H9 (cell line): ENCODE results near the gene NHLH1. TPM values are rescaled to one million over a fixed set of nuclear protein-coding genes. Genes with fewer than 3 reads are reported as not detected.

Experiments
- DNase-seq: peaks from one replicate; pipeline ENCODE4 v3.0.0-alpha.2; 2017
- H2AFZ ChIP-seq: one replicate; pipeline ENCODE4 v1.6.1; 2013; ENCODE audit warnings: mild to moderate bottlenecking, low read length, control low read depth, moderate library complexity
- H2AK5ac ChIP-seq: 2 replicates; pipeline ENCODE4 v1.6.1; 2013; ENCODE audit warnings: low read length, control low read depth, mixed read lengths; ENCODE audit not compliant: insufficient read length
- H2BK120ac ChIP-seq: one replicate; pipeline ENCODE4 v1.6.1; 2013; ENCODE audit warnings: low read depth, mild to moderate bottlenecking, low read length, control low read depth, inconsistent platforms; ENCODE audit not compliant: poor library complexity, severe bottlenecking
- H2BK12ac ChIP-seq: 2 replicates; pipeline ENCODE4 v1.6.1; 2013; ENCODE audit warnings: low read length, control low read depth, mixed read lengths, low read depth; ENCODE audit not compliant: insufficient read length
- H2BK15ac ChIP-seq: 2 replicates; pipeline ENCODE4 v1.6.1; 2013; ENCODE audit warnings: low read depth, low read length, control low read depth
- H2BK20ac ChIP-seq: one replicate; pipeline ENCODE4 v1.6.1; 2013; ENCODE audit warnings: low read depth, mild to moderate bottlenecking, low read length, control low read depth, inconsistent platforms; ENCODE audit not compliant: poor library complexity, severe bottlenecking
- H2BK5ac ChIP-seq: 2 replicates; pipeline ENCODE4 v1.6.1; 2013; ENCODE audit warnings: low read length, control low read depth, mixed read lengths; ENCODE audit not compliant: insufficient read length
- H3K14ac ChIP-seq: 2 replicates; pipeline ENCODE4 v1.6.1; 2013; ENCODE audit warnings: low read length, control low read depth; ENCODE audit not compliant: insufficient read depth
- H3K18ac ChIP-seq: 2 replicates; pipeline ENCODE4 v1.6.1; 2013; ENCODE audit warnings: low read depth, mild to moderate bottlenecking, mixed read lengths, low read length, control low read depth; ENCODE audit not compliant: insufficient read length
- H3K23ac ChIP-seq: 2 replicates; pipeline ENCODE4 v1.6.1; 2013; ENCODE audit warnings: low read length, control low read depth, mixed read lengths, low read depth; ENCODE audit not compliant: insufficient read length
- H3K23me2 ChIP-seq: 2 replicates; pipeline ENCODE4 v1.6.1; 2013; ENCODE audit warnings: low read depth, mild to moderate bottlenecking, mixed read lengths, low read length, control low read depth; ENCODE audit not compliant: insufficient read length, poor library complexity, severe bottlenecking
- H3K27ac ChIP-seq: 2 replicates; pipeline ENCODE4 v1.5.1; 2013; ENCODE audit warnings: low read length, control low read depth, mixed read lengths, low read depth; ENCODE audit not compliant: insufficient read length
- H3K27me3 ChIP-seq: 2 replicates; pipeline ENCODE4 v1.6.1; 2013; ENCODE audit warnings: low read length, control low read depth, inconsistent platforms; ENCODE audit not compliant: insufficient read depth
- H3K4ac ChIP-seq: 2 replicates; pipeline ENCODE4 v1.6.1; 2013; ENCODE audit warnings: low read depth, mild to moderate bottlenecking, control low read depth, inconsistent platforms, low read length, moderate library complexity
- H3K4me1 ChIP-seq: 2 replicates; pipeline ENCODE4 v1.6.1; 2013; ENCODE audit warnings: low read length, control low read depth, inconsistent platforms; ENCODE audit not compliant: insufficient read depth
- H3K4me2 ChIP-seq: 2 replicates; pipeline ENCODE4 v1.6.1; 2013; ENCODE audit warnings: low read length, control low read depth, mixed read lengths; ENCODE audit not compliant: insufficient read length, insufficient read depth
- H3K56ac ChIP-seq: 2 replicates; pipeline ENCODE4 v1.6.1; 2013; ENCODE audit warnings: low read depth, mild to moderate bottlenecking, mixed read lengths, low read length, control low read depth; ENCODE audit not compliant: insufficient read length
- H3K79me1 ChIP-seq: 2 replicates; pipeline ENCODE4 v1.6.1; 2013; ENCODE audit warnings: low read depth, mild to moderate bottlenecking, moderate library complexity, low read length, control low read depth, inconsistent platforms; ENCODE audit not compliant: insufficient read depth, poor library complexity, severe bottlenecking
- H3K79me2 ChIP-seq: 2 replicates; pipeline ENCODE4 v1.6.1; 2013; ENCODE audit warnings: low read length, control low read depth, inconsistent platforms; ENCODE audit not compliant: insufficient read depth
- H3K9ac ChIP-seq: 2 replicates; pipeline ENCODE4 v1.6.1; 2013; ENCODE audit warnings: low read length, control low read depth, mixed read lengths; ENCODE audit not compliant: insufficient read length; ENCODE audit errors: extremely low read depth
- H3K9me3 ChIP-seq: one replicate; pipeline ENCODE4 v1.6.1; 2013; ENCODE audit warnings: low read depth, low read length, inconsistent platforms; ENCODE audit not compliant: control insufficient read depth
- H3T11ph ChIP-seq: one replicate; pipeline ENCODE4 v1.6.1; 2013; ENCODE audit warnings: mild to moderate bottlenecking, low read length, control low read depth, inconsistent platforms
- H4K20me1 ChIP-seq: one replicate; pipeline ENCODE4 v1.6.1; 2013; ENCODE audit not compliant: control insufficient read depth, insufficient read length, insufficient read depth
- H4K5ac ChIP-seq: 2 replicates; pipeline ENCODE4 v1.6.1; 2013; ENCODE audit warnings: low read depth, mild to moderate bottlenecking, mixed read lengths, low read length, control low read depth; ENCODE audit not compliant: insufficient read length
- H4K8ac ChIP-seq: replicated peaks from 2 replicates; pipeline ENCODE4 v1.6.1; 2013; ENCODE audit warnings: low read length, control low read depth, mixed read lengths, low read depth; ENCODE audit not compliant: insufficient read length
- H4K91ac ChIP-seq: 2 replicates; pipeline ENCODE4 v1.6.1; 2013; ENCODE audit warnings: low read depth, mild to moderate bottlenecking, moderate library complexity, mixed read lengths, low read length, control low read depth; ENCODE audit not compliant: insufficient read length
- H3K27ac Mint-ChIP-seq, 3 experiments: 2 replicates in 2 of 3; 3 replicates in 1 of 3; pipeline ENCODE4 v1.8.0; 2020 to 2021; ENCODE audit warnings: mixed read lengths in 3 of 3, mild to moderate bottlenecking in 1 of 3, moderate library complexity in 1 of 3
- H3K27me3 Mint-ChIP-seq: 2 replicates; pipeline ENCODE4 v1.8.0; 2021; ENCODE audit warnings: low read depth, mild to moderate bottlenecking, moderate library complexity, mixed read lengths
- H3K36me3 Mint-ChIP-seq, 3 experiments: 2 replicates in 2 of 3; 3 replicates in 1 of 3; pipeline ENCODE4 v1.8.0; 2020 to 2021; ENCODE audit warnings: low read depth in 3 of 3, mixed read lengths in 3 of 3; ENCODE audit not compliant: insufficient read depth in 1 of 3
- H3K4me1 Mint-ChIP-seq, 2 experiments: 2 replicates each; pipeline ENCODE4 v1.8.0; 2020; ENCODE audit warnings: mixed read lengths in 2 of 2
- H3K4me3 Mint-ChIP-seq, 2 experiments: 2 replicates in 1 of 2; 3 replicates in 1 of 2; pipeline ENCODE4 v1.8.0; 2020 to 2021; ENCODE audit warnings: mild to moderate bottlenecking in 2 of 2, mixed read lengths in 2 of 2, moderate library complexity in 1 of 2
- H3K9me3 Mint-ChIP-seq, 2 experiments: 2 replicates in 1 of 2; 3 replicates in 1 of 2; pipeline ENCODE4 v1.8.0; 2020; ENCODE audit warnings: mild to moderate bottlenecking in 2 of 2, mixed read lengths in 2 of 2, moderate library complexity in 1 of 2
- WGBS: extraction: QIAGEN DNeasy Blood & Tissue Kit; methylation state at CpG from one replicate; pipeline ENCODE4 v1.1.7; 2013; ENCODE audit warnings: missing lambda C conversion rate, low lambda C conversion rate, mixed read lengths; ENCODE audit not compliant: insufficient read length; ENCODE audit errors: extremely low coverage; 5-methylcytosine and 5-hydroxymethylcytosine counted together
- total RNA-seq: library from RNA; stranded (reverse); gene quantifications from 2 replicates; pipeline ENCODE4 v1.2.1, GENCODE V29; 2021
- TF ChIP-seq, protein P1 (sequence below): fragments of 200-600 bp; sonication (generic); conservative IDR thresholded peaks from 3 replicates; pipeline ENCODE4 v1.8.0; 2021; ENCODE audit warnings: antibody characterized with exemption, mild to moderate bottlenecking

NHLH1 gene
- total RNA-seq, 1 experiment from 2014 or later, result 1.5 TPM

DNA sequence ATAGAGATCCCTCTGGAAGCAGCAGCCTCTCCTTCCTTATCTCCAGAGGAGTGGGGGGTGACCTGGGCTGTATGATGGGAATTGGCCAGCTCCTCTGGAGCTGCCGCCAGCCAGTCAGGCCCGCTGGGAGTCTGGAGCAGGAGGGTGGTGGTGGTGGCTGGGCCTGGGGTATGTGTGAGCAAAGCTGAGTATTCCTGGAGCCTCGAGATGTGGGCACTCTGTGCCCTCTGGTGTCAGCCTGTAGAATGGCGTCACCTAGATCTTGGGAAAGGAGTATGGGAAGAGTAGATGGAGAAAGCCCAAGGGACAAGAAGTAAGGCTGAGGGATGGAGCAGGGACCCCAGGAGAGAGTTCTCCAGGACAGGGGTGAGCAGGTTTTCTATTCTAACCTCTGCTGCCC lies 49.5 kb downstream of the NHLH1 start:
- no peak overlapping the region for H2BK5ac ChIP-seq
- H3K79me1 ChIP-seq, result peaks cover 2% of the 10 kb centered on the region
- H2BK120ac ChIP-seq, result no peak overlapping the region
- Mint-ChIP-seq H3K9me3 (no peaks in the 10 kb centered on the region), H3K36me3 (peaks cover 28 to 57% (median 45%) of the 10 kb centered on the region in 3 experiments; a peak in 6 of 7 replicates), H3K27me3 (no peaks in the 10 kb centered on the region), H3K4me1 (peaks cover 17 to 21% of the 10 kb centered on the region in 2 experiments), H3K27ac (peak overlapping the region in 1 of 3 experiments; percentile 65; a peak in 2 of 7 replicates), H3K4me3 (no peak overlapping the region)
- H3K9ac ChIP-seq, result no peak overlapping the region
- no peak overlapping the region for H4K8ac ChIP-seq
- H3K9me3 ChIP-seq, result no peaks in the 10 kb centered on the region
- H3K14ac ChIP-seq, result no peak overlapping the region
- H3K4ac ChIP-seq, result no peak overlapping the region
- WGBS, result no CpG with 5 or more reads among the region's 4 CpGs
- no peak overlapping the region for H3T11ph ChIP-seq
- no peak overlapping the region for H3K56ac ChIP-seq
- no peak overlapping the region for H2BK15ac ChIP-seq
- no peak overlapping the region for H3K18ac ChIP-seq
- H3K27ac ChIP-seq, result no peak overlapping the region
- H4K20me1 ChIP-seq, result peaks cover under 1% of the 10 kb centered on the region
- no peak overlapping the region for H2BK20ac ChIP-seq
- H3K4me2 ChIP-seq, result no peak overlapping the region
- no peak overlapping the region for H2BK12ac ChIP-seq
- DNase-seq, result peak; percentile 71
- no peaks in the 10 kb centered on the region for H3K4me1 ChIP-seq
- peaks cover 3% of the 10 kb centered on the region; the same call in 1 of the 2 replicates for H3K79me2 ChIP-seq
- H3K23me2 ChIP-seq, result no peaks in the 10 kb centered on the region
- H4K5ac ChIP-seq, result no peak overlapping the region
- no peak overlapping the region for H3K23ac ChIP-seq
- no peaks in the 10 kb centered on the region for H3K27me3 ChIP-seq
- H4K91ac ChIP-seq, result no peak overlapping the region
- H2AK5ac ChIP-seq, result no peak overlapping the region
- no peak overlapping the region for H2AFZ ChIP-seq
- TF ChIP-seq, protein P1, sequence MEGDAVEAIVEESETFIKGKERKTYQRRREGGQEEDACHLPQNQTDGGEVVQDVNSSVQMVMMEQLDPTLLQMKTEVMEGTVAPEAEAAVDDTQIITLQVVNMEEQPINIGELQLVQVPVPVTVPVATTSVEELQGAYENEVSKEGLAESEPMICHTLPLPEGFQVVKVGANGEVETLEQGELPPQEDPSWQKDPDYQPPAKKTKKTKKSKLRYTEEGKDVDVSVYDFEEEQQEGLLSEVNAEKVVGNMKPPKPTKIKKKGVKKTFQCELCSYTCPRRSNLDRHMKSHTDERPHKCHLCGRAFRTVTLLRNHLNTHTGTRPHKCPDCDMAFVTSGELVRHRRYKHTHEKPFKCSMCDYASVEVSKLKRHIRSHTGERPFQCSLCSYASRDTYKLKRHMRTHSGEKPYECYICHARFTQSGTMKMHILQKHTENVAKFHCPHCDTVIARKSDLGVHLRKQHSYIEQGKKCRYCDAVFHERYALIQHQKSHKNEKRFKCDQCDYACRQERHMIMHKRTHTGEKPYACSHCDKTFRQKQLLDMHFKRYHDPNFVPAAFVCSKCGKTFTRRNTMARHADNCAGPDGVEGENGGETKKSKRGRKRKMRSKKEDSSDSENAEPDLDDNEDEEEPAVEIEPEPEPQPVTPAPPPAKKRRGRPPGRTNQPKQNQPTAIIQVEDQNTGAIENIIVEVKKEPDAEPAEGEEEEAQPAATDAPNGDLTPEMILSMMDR, result peak; percentile 64
